ENCODE measurements around the gene MCUB.

The MCUB gene

GRCh38 chr4:109624536-109624935, 64.5 kb downstream of the MCUB start:
- in situ Hi-C loops (cut with HindIII; ENCODE audit: low sequenced_read_pairs), result no loop called here

GRCh38 chr4:109627361-109627760, 67.3 kb downstream of the MCUB start:
- in situ Hi-C loops (cut with HindIII; ENCODE audit: low sequenced_read_pairs), result no loop called here

DNA sequence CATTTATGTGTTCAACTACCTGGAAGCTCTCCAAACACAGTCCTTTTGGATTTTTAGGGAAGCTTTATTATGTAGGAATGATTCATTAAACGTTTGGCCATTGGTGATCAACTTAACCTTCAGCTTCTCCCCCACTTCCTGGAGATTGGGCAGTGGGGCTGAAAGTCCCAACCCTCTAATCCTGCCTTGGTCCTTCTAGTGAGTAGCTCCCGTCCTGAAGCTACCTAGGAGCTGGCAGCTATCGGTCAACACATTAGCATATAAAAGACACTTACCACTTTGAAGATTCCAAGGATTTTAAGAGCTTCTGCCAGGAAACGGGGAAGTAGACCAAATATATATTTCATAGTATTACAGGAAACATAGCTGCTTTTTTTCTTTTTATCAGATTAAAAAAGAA, 69.7 kb downstream of the MCUB start:
- in situ Hi-C loops (cut with HindIII; ENCODE audit: low sequenced_read_pairs), result no loop called here

DNA sequence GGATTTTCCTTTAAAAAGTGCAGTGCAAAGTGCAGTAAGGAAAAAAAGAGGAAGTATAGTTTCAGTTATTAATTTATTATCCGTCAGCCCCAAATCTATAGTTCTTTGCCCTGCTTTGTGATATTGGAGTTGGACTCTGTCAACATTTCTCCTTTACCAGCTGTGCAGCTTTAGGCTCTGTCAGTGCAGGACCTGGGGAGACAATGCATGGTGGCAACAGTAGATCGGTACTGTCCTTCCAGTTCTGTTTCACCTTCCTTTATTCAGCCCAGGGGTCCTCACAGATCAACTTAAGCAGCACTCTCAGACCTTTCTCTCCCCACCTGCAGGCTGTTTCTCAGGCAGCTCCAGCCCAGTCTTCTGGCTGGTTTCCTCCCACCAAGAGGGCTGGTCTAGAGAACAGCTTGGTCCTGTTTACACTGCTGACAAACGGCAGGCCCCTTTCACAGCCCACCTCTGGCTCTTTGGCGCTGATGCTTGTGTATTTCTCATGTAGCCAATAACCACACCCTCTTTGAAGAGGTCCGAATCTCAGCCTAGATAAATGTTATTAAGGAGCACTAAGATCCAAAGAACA, 71.6 kb downstream of the MCUB start:
- in situ Hi-C loops (cut with HindIII; ENCODE audit: low sequenced_read_pairs), result no loop called here

DNA sequence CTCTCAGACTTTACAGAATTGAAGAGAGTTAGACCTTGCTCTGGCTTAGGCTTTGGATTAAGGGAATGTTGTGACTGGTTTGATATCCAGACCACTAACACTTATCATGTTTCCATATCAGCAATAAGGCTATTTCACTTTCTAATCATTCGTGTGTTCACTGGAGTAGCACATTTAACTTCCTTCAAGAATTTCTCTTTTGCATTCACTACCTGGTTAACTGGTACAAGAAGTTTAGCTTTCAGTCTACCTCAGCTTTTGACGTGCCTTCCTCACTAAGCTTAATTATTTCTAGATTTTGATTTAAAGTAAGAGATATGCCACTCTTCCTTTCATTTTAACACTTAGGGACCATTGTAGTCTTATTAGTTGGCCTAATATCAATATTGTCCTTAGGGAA, 80.6 kb downstream of the MCUB start:
- in situ Hi-C loops (cut with HindIII; ENCODE audit: low sequenced_read_pairs), result no loop called here

- in situ Hi-C loops (cut with HindIII; ENCODE audit: low sequenced_read_pairs), result no loop called here
Observed at GRCh38 chr4:109645874-109646710, 86.0 kb downstream of the MCUB start.

GRCh38 chr4:109648266-109648996, 88.4 kb downstream of the MCUB start:
- in situ Hi-C loops (cut with HindIII; ENCODE audit: low sequenced_read_pairs), result no loop called here

DNA sequence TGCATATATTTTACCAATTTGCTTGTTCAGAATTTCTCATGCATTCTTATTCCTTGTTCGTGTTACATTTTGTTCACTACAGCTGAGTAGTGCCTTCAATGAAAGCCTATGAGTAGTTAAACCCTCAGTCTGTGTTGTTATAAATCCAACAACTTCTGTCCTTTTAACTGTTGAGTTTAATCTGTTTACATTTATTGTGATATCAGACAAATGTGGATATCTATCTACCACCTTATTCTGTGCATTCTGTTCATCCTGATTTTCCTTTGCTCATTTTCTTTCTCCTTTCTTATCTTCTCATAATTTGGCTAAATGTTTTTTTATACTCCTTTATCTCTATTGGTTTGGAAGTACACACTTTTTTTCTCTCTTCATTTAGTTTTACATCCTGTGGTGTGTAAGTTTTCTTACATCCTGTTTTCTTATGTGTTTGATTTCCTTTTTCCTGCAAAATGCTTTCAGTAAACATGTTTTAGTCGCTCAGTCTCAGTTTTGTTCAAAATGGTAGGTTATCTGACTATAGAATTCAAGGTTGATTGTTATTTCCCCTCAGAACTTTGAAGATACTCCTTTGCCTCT, 89.0 kb downstream of the MCUB start:
- in situ Hi-C loops (cut with HindIII; ENCODE audit: low sequenced_read_pairs), result no loop called here

- in situ Hi-C loops (cut with HindIII; ENCODE audit: low sequenced_read_pairs), result loop anchor here (10.0 kb wide), 1 partner anchor 275 kb away; no protein-coding TSS in a partner anchor
Observed at GRCh38 chr4:109649872-109650271, 89.8 kb downstream of the MCUB start.

GRCh38 chr4:109655396-109655795, 95.3 kb downstream of the MCUB start:
- in situ Hi-C loops (cut with HindIII; ENCODE audit: low sequenced_read_pairs), result loop anchor here (10.0 kb wide), 1 partner anchor 269 kb away; no protein-coding TSS in a partner anchor

DNA sequence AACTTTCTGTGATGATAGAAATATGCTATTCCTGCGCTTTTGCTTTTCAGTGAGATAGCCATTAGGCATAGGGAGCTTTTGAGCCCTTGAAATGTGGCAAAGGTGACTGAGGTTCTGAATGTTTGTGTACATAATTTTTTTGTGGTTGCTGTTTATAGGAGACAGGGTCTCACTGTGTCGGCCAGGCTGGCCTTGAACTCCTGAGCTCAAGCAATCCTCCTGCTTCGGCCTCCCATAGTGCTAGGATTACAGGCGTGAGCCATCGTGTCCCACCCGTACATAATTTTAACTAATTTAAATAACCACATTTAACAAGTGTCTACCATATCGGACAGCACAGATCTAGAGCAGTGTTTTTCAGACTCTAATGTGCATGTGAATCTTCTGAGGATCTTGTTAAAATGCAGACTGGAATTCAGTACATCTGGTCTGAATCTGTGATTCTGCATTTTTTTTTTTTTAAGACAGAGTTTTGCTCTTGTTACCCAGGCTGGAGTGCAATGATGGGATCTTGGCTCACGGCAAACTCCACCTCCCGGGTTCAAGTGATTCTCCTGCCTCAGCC, 97.9 kb downstream of the MCUB start:
- in situ Hi-C loops (cut with HindIII; ENCODE audit: low sequenced_read_pairs), result loop anchor here (10.0 kb wide), 1 partner anchor 267 kb away; no protein-coding TSS in a partner anchor

DNA sequence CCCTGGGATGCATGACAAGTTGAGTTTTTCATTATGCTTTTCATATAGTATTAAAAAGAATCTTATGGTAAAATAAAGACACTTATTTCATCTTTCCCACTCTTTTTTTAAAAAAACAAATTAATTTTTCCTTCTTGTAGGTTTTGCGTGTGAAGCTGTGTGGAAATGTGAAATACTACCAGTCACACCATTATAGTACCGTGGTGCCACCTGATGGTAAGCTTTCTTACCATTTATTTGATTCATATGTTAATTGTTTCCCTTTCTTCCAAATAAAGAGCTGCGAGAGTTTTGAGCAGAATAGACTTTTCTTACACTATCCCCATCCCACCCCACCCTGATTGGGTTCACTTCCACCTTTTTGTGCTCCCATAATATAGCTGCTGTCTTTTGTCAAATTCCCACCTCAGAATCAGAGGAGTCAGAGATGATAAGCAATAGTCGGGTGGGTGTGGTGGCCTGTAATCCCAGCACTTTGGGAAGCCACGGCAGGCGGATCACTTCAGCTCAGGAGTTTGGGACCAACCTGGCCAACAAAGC, 98.9 kb downstream of the MCUB start:
- in situ Hi-C loops (cut with HindIII; ENCODE audit: low sequenced_read_pairs), result loop anchor here (10.0 kb wide), 1 partner anchor 266 kb away; no protein-coding TSS in a partner anchor

GRCh38 chr4:109662116-109662515, 102.1 kb downstream of the MCUB start:
- in situ Hi-C loops (cut with HindIII; ENCODE audit: low sequenced_read_pairs), result no loop called here

DNA sequence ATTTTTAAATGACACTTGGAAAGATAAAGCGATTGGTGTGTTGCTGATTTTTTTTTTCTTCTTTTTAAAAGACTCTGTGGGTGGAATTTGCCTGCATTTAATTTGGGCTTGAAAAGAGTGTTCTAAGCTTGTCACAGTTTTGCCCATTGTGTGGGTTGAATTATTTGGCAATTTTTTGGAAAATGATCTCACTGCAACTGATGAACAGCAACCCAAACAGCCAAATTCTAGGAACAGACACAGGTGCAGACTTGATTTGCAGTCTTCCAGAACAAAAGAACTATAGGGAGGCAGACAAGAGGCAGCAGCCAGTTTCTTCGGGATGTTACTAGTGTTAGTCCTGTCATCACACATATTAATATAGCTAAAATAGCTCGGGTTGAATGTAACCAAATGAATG, 102.7 kb downstream of the MCUB start:
- in situ Hi-C loops (cut with HindIII; ENCODE audit: low sequenced_read_pairs), result no loop called here

GRCh38 chr4:109665783-109666485, 105.9 kb downstream of the MCUB start:
- in situ Hi-C loops (cut with HindIII; ENCODE audit: low sequenced_read_pairs), result no loop called here

DNA sequence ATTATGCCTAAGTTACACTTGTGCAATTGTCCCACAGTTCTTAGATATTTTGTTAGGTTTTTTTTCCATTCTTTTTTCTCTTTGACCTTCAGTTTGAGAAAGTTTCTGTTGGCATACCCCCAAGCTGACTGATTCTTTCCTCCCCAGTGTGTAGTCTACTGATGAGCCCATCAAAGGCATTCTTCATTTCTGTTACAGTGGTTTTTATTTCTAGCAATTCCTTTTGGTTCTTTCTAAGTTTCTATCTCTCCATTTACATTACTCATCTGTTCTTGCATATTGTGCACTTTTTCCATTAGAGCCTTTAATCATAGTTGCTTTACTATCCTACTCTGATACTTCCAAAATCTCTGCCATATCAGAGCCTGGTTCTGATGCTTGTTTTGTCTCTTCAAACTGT, 111.3 kb downstream of the MCUB start:
- in situ Hi-C loops (cut with HindIII; ENCODE audit: low sequenced_read_pairs), result no loop called here

- in situ Hi-C loops (cut with HindIII; ENCODE audit: low sequenced_read_pairs), result no loop called here
Observed at GRCh38 chr4:109672169-109672930, 112.3 kb downstream of the MCUB start.

DNA sequence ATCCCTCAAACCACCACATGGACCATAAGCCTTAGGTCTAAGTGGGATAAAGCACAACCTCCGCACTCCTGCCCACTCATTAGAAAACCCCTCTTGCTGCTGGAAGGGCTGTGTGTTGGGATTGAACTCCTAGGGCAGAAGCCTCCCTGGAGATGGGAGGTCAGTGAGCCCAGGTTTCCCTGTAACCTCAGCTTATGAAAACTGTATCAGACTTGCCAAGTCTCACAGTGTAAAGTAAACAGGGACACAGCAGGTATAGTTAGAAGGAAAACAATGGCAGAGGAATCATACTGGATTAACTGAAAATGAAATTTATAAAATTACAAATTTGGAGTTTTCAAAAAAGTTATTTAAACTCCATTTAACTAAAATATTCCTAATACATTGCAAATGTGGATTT, 113.3 kb downstream of the MCUB start:
- in situ Hi-C loops (cut with HindIII; ENCODE audit: low sequenced_read_pairs), result no loop called here

GRCh38 chr4:109675181-109675580, 115.1 kb downstream of the MCUB start:
- in situ Hi-C loops (cut with HindIII; ENCODE audit: low sequenced_read_pairs), result no loop called here
